LNCaP clone FGC (cell line): Measurements from ENCODE around the gene NAA15.
"Not testable (repeated sequence)": the region's sequence is repeated elsewhere in the genome, so short reads cannot be mapped to it uniquely, and the experiment has no call there.

Source experiments
- DNase-seq: peaks from one replicate; pipeline ENCODE4 v3.0.0-alpha.2; 2011; ENCODE audit warnings: low read depth
- H3K4me3 ChIP-seq: 2 replicates; pipeline ENCODE4 v1.5.1; 2011; ENCODE audit warnings: mild to moderate bottlenecking, low read depth, low read length, control low read depth
- CTCF ChIP-seq: IDR thresholded peaks from 2 replicates; pipeline ENCODE4 v1.5.1; 2012; ENCODE audit warnings: mild to moderate bottlenecking; ENCODE audit not compliant: control insufficient read depth, insufficient read depth; ENCODE audit errors: extremely low read depth

NAA15 gene

GRCh38 chr4:139301113-139301820 is at the start of gene NAA15:
Gene NAA15 (plus strand): TSS chr4:139301505. CDS start chr4:139301778, 273 bp downstream.
- no peak for TF ChIP-seq CTCF

GRCh38 chr4:139253046-139253445 is 48.3 kb upstream of the NAA15 start:
- no peak for DNase-seq
- H3K4me3 ChIP-seq, result no peak overlapping the region
- no peak for TF ChIP-seq CTCF

More at GRCh38 chr4:139301113-139301820, at the start of gene NAA15:
- DNase-seq, result peak; percentile 94
- peak within 1 kb of the TSS; percentile 99 for H3K4me3 ChIP-seq

GRCh38 chr4:139253713-139254112 is 47.6 kb upstream of the NAA15 start:
- no peak for TF ChIP-seq CTCF
- H3K4me3 ChIP-seq, result no peak overlapping the region
- no peak for DNase-seq

- DNase-seq, result not testable (repeated sequence)
Measured at GRCh38 chr4:139255581-139255980, 45.7 kb upstream of the NAA15 start.

GRCh38 chr4:139256349-139256748 is 45.0 kb upstream of the NAA15 start:
- no peak overlapping the region for H3K4me3 ChIP-seq
- DNase-seq, result no peak
- no peak for TF ChIP-seq CTCF

More at GRCh38 chr4:139255581-139255980, 45.7 kb upstream of the NAA15 start:
- not testable (repeated sequence) for H3K4me3 ChIP-seq

- H3K4me3 ChIP-seq, result no peak overlapping the region
- no peak for TF ChIP-seq CTCF
- no peak for DNase-seq
Measured at GRCh38 chr4:139265654-139266053, 35.7 kb upstream of the NAA15 start.

GRCh38 chr4:139266208-139266582 is 35.1 kb upstream of the NAA15 start:
- no peak overlapping the region for H3K4me3 ChIP-seq
- TF ChIP-seq CTCF, result no peak
- DNase-seq, result no peak
